SK-N-SH (cell line): Measurements from ENCODE around the gene ERC2. TPM values are rescaled to one million over a fixed set of nuclear protein-coding genes. Genes with fewer than 3 reads are reported as not detected.
A peak's percentile ranks its signal among the peaks of the same experiment; 100 is the strongest.

ENCODE experiments used
- CTCF ChIA-PET: fragments of 300-600, 350-600 bp; formaldehyde crosslinking; extraction: SDS; loops from one replicate; lab custom pipeline; 2021; lab: Yijun Ruan, JAX
- POLR2A ChIA-PET: fragments of 350-600 bp; sonication (Branson Sonifier 250); formaldehyde crosslinking; extraction: SDS; loops from one replicate; lab custom pipeline; 2020; ENCODE audit warnings: antibody characterized with exemption, inconsistent platforms; lab: Yijun Ruan, JAX
- DNase-seq: peaks from one replicate; pipeline ENCODE4 v3.0.0; 2012
- H2AFZ ChIP-seq: fragments of 200-600 bp; sonication (generic); 2 replicates; pipeline ENCODE4 v1.8.1; 2016; ENCODE audit warnings: antibody characterized with exemption, mild to moderate bottlenecking, low read depth
- H3F3A ChIP-seq: fragments of 200-600 bp; sonication (generic); replicated peaks from 2 replicates; pipeline ENCODE3; 2016; ENCODE audit warnings: antibody characterized with exemption, mild to moderate bottlenecking; ENCODE audit not compliant: insufficient read depth
- H3K27ac ChIP-seq, 2 experiments: fragments of 200-500 bp in 1 of 2; fragments of 200-600 bp in 1 of 2; sonication (Bioruptor generic) in 1 of 2; sonication (generic), shearing (Covaris generic) in 1 of 2; 2 replicates each; pipeline versions ENCODE4 v1.5.1 to v1.6.1; 2014 to 2016; ENCODE audit warnings: low read depth in 2 of 2, inconsistent platforms in 1 of 2, low read length in 1 of 2, mild to moderate bottlenecking in 1 of 2, mixed read lengths in 1 of 2
- H3K27me3 ChIP-seq: fragments of 200-600 bp; sonication (generic), shearing (Covaris generic); 2 replicates; pipeline ENCODE4 v1.6.1; 2016; ENCODE audit warnings: mixed run types; ENCODE audit not compliant: insufficient read depth
- H3K36me3 ChIP-seq, 2 experiments: fragments of 200-500 bp in 1 of 2; fragments of 200-600 bp in 1 of 2; sonication (Bioruptor generic) in 1 of 2; sonication (generic) in 1 of 2; replicated peaks in 1 of 2; 2 replicates each; pipeline versions ENCODE3 to v1.5.1; 2014 to 2016; ENCODE audit warnings: low read length in 1 of 2, mild to moderate bottlenecking in 1 of 2; ENCODE audit not compliant: insufficient read depth in 2 of 2, control insufficient read depth in 1 of 2
- H3K4me1 ChIP-seq, 2 experiments: fragments of 200-500 bp in 1 of 2; fragments of 200-600 bp in 1 of 2; sonication (Bioruptor generic) in 1 of 2; sonication (generic), shearing (Covaris generic) in 1 of 2; 2 replicates each; pipeline versions ENCODE4 v1.5.1 to v1.6.1; 2014 to 2016; ENCODE audit warnings: low read depth in 1 of 2, low read length in 1 of 2, mixed run types in 1 of 2; ENCODE audit not compliant: insufficient read depth in 2 of 2, control insufficient read depth in 1 of 2
- H3K4me2 ChIP-seq: fragments of 200-600 bp; sonication (generic), shearing (Covaris generic); 2 replicates; pipeline ENCODE4 v1.6.1; 2017; ENCODE audit warnings: mixed run types
- H3K4me3 ChIP-seq, 2 experiments: fragments of 200-500 bp in 1 of 2; fragments of 200-600 bp in 1 of 2; sonication (Bioruptor generic) in 1 of 2; sonication (generic), shearing (Covaris generic) in 1 of 2; 2 replicates each; pipeline versions ENCODE4 v1.5.1 to v1.8.1; 2014 to 2016; ENCODE audit warnings: low read depth in 2 of 2, inconsistent platforms in 1 of 2, low read length in 1 of 2, mild to moderate bottlenecking in 1 of 2, mixed read lengths in 1 of 2, moderate library complexity in 1 of 2
- H3K79me2 ChIP-seq: fragments of 200-600 bp; sonication (generic); 2 replicates; pipeline ENCODE4 v1.8.1; 2017; ENCODE audit warnings: mild to moderate bottlenecking; ENCODE audit not compliant: insufficient read depth
- H3K9ac ChIP-seq: fragments of 200-600 bp; sonication (generic); 2 replicates; pipeline ENCODE4 v1.6.1; 2017; ENCODE audit warnings: mixed run types
- H3K9me2 ChIP-seq: fragments of 200-600 bp; sonication (generic); 2 replicates; pipeline ENCODE4 v1.6.1; 2017; ENCODE audit warnings: mixed run types
- H3K9me3 ChIP-seq: fragments of 200-600 bp; sonication (generic); 2 replicates; pipeline ENCODE4 v1.6.1; 2017; ENCODE audit warnings: mixed run types, mild to moderate bottlenecking, moderate library complexity
- H4K20me1 ChIP-seq: fragments of 200-600 bp; sonication (generic); 2 replicates; pipeline ENCODE4 v1.6.1; 2017; ENCODE audit warnings: mild to moderate bottlenecking, mixed run types; ENCODE audit not compliant: insufficient read depth
- CHD2 ChIP-seq: fragments of 150-350 bp; IDR thresholded peaks from 2 replicates; pipeline ENCODE4 v1.6.1; 2018; ENCODE audit warnings: low read length; ENCODE audit not compliant: partially characterized antibody
- CTCF ChIP-seq: fragments of 200-600 bp; sonication (generic); IDR thresholded peaks from 2 replicates; pipeline ENCODE4 v1.6.1; 2017; ENCODE audit warnings: antibody characterized with exemption, mild to moderate bottlenecking, moderate library complexity
- ELF1 ChIP-seq: IDR thresholded peaks from 2 replicates; pipeline ENCODE4 v1.4.0; 2012
- EP300 ChIP-seq, 2 experiments: IDR thresholded peaks; 2 replicates each; pipeline versions ENCODE4 v1.4.0 to v1.6.1; 2012; ENCODE audit warnings: borderline replicate concordance in 1 of 2, low read depth in 1 of 2, low read length in 1 of 2
- EZH2phosphoT487 ChIP-seq: fragments of 200-600 bp; sonication (generic); IDR thresholded peaks from 2 replicates; pipeline ENCODE4 v1.6.1; 2017; ENCODE audit warnings: low read depth, mixed run types, mild to moderate bottlenecking, antibody characterized with exemption, moderate library complexity, borderline replicate concordance
- FOSL2 ChIP-seq: IDR thresholded peaks from 2 replicates; pipeline ENCODE4 v1.4.0; 2012; ENCODE audit warnings: low read depth, mild to moderate bottlenecking, moderate library complexity, borderline replicate concordance
- FOXM1 ChIP-seq: IDR thresholded peaks from 2 replicates; pipeline ENCODE4 v1.4.0; 2012; ENCODE audit warnings: low read depth, mild to moderate bottlenecking
- GABPA ChIP-seq: IDR thresholded peaks from 2 replicates; pipeline ENCODE4 v1.4.0; 2012; ENCODE audit warnings: low read depth, mild to moderate bottlenecking
- GATA2 ChIP-seq: sonication (generic); formaldehyde crosslinking; IDR thresholded peaks from 2 replicates; pipeline ENCODE4 v1.5.0; 2020; ENCODE audit warnings: mild to moderate bottlenecking, missing genetic modification reagents
- IRF3 ChIP-seq: fragments of 150-350 bp; IDR thresholded peaks from 2 replicates; pipeline ENCODE4 v1.6.1; 2016; ENCODE audit warnings: mild to moderate bottlenecking, low read depth, low read length
- JUND ChIP-seq: IDR thresholded peaks from 2 replicates; pipeline ENCODE4 v1.4.0; 2012
- MXI1 ChIP-seq: IDR thresholded peaks from 2 replicates; pipeline ENCODE4 v1.6.1; 2012; ENCODE audit warnings: mild to moderate bottlenecking, low read depth, low read length, improper control_type of control experiment
- NFIC ChIP-seq: IDR thresholded peaks from 2 replicates; pipeline ENCODE4 v1.4.0; 2012; ENCODE audit warnings: borderline replicate concordance
- PBX3 ChIP-seq: IDR thresholded peaks from 2 replicates; pipeline ENCODE4; 2012
- POLR2AphosphoS5 ChIP-seq: IDR thresholded peaks from 2 replicates; pipeline ENCODE4 v1.6.1; 2012; ENCODE audit warnings: low read depth, low read length
- RAD21 ChIP-seq: IDR thresholded peaks from 2 replicates; pipeline ENCODE4 v1.6.1; 2012; ENCODE audit warnings: mild to moderate bottlenecking, low read length
- RXRA ChIP-seq: IDR thresholded peaks from 2 replicates; pipeline ENCODE4 v1.4.0; 2012; ENCODE audit warnings: low read depth, mild to moderate bottlenecking, borderline replicate concordance
- SMC3 ChIP-seq: IDR thresholded peaks from 2 replicates; pipeline ENCODE4 v1.6.1; 2012; ENCODE audit warnings: low read depth, low read length, improper control_type of control experiment
- TCF12 ChIP-seq: IDR thresholded peaks from 2 replicates; pipeline ENCODE4 v1.4.0; 2012
- TEAD4 ChIP-seq: IDR thresholded peaks from 2 replicates; pipeline ENCODE4 v1.4.0; 2012; ENCODE audit warnings: mild to moderate bottlenecking, borderline replicate concordance; ENCODE audit not compliant: insufficient read depth
- YY1 ChIP-seq: IDR thresholded peaks from 2 replicates; pipeline ENCODE4 v1.4.0; 2012; ENCODE audit warnings: low read depth, mild to moderate bottlenecking
- WGBS: methylation state at CpG from one replicate; pipeline ENCODE4 v1.1.6; 2017; ENCODE audit warnings: low lambda C conversion rate; 5-methylcytosine and 5-hydroxymethylcytosine counted together
- polyA plus RNA-seq, 3 experiments: library from polyadenylated mRNA; depleted of rRNA; stranded (reverse); fragments of >200 nt; gene quantifications; 2 replicates each; pipeline ENCODE4 v1.2.3, GENCODE V29; 2012
- TF ChIP-seq, protein P1 (sequence below): IDR thresholded peaks from 2 replicates; pipeline ENCODE4 v1.6.1; 2012; ENCODE audit warnings: mild to moderate bottlenecking, low read depth, low read length, moderate library complexity
- TF ChIP-seq, protein P2 (sequence below): IDR thresholded peaks from 2 replicates; pipeline ENCODE4 v1.4.0; 2012; ENCODE audit warnings: low read depth

ERC2 gene
- polyA plus RNA-seq, 1 of the 3 experiments (the other 2 are of a cell fraction) = 1.6 TPM

GRCh38 chr3:55491296-55491816, 976.9 kb downstream of the ERC2 start:
- POLR2A ChIA-PET = no interaction called here

More at GRCh38 chr3:55491296-55491816, 976.9 kb downstream of the ERC2 start:
- DNase-seq = no peak
- H3K9ac ChIP-seq = no peak overlapping the region
- peaks cover 14% of the 10 kb centered on the region for H3F3A ChIP-seq
- H3K4me1 ChIP-seq = peaks cover 11 to 22% of the 10 kb centered on the region in 2 experiments
- no peaks in the 10 kb centered on the region for H3K9me3 ChIP-seq
- CTCF ChIA-PET = no interaction called here
- TF ChIP-seq FOSL2 (peak; percentile 87), TCF12 (peak; percentile 87), JUND (peak; percentile 86), RAD21 (no peak), EP300 (IDR thresholded peaks at IDR 0.05; ENCODE audit: borderline replicate concordance in 1 of 2, low read depth in 1 of 2, low read length in 1 of 2) (peak; percentile 51 to 79; a peak in 2 of 4 replicates), CHD2 (no peak), TEAD4 (peak; percentile 81), YY1 (no peak), FOXM1 (no peak), SMC3 (no peak), GABPA (0 out of 2 replicates have a peak, but pooled peaks have one; percentile 7), NFIC (peak; percentile 96), MXI1 (no peak), GATA2 (CRISPR knock-in tag) (no peak), IRF3 (no peak), PBX3 (peak; percentile 95), EZH2phosphoT487 (no peak), RXRA (peak; percentile 53; the same call in 1 of the 2 replicates), ELF1 (no peak), CTCF (no peak), POLR2AphosphoS5 (peak; percentile 47; the same call in 1 of the 2 replicates)
- TF ChIP-seq, protein P1, sequence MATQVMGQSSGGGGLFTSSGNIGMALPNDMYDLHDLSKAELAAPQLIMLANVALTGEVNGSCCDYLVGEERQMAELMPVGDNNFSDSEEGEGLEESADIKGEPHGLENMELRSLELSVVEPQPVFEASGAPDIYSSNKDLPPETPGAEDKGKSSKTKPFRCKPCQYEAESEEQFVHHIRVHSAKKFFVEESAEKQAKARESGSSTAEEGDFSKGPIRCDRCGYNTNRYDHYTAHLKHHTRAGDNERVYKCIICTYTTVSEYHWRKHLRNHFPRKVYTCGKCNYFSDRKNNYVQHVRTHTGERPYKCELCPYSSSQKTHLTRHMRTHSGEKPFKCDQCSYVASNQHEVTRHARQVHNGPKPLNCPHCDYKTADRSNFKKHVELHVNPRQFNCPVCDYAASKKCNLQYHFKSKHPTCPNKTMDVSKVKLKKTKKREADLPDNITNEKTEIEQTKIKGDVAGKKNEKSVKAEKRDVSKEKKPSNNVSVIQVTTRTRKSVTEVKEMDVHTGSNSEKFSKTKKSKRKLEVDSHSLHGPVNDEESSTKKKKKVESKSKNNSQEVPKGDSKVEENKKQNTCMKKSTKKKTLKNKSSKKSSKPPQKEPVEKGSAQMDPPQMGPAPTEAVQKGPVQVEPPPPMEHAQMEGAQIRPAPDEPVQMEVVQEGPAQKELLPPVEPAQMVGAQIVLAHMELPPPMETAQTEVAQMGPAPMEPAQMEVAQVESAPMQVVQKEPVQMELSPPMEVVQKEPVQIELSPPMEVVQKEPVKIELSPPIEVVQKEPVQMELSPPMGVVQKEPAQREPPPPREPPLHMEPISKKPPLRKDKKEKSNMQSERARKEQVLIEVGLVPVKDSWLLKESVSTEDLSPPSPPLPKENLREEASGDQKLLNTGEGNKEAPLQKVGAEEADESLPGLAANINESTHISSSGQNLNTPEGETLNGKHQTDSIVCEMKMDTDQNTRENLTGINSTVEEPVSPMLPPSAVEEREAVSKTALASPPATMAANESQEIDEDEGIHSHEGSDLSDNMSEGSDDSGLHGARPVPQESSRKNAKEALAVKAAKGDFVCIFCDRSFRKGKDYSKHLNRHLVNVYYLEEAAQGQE = no peak
- TF ChIP-seq, protein P2, sequence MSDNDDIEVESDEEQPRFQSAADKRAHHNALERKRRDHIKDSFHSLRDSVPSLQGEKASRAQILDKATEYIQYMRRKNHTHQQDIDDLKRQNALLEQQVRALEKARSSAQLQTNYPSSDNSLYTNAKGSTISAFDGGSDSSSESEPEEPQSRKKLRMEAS = peak; percentile 59
- peak overlapping the region; percentile 58; a peak in 3 of 4 replicates for H3K27ac ChIP-seq
- H3K4me2 ChIP-seq = peak overlapping the region; percentile 43
- no peaks in the 10 kb centered on the region for H3K36me3 ChIP-seq
- H2AFZ ChIP-seq = no peak overlapping the region
- no peaks in the 10 kb centered on the region for H4K20me1 ChIP-seq
- peaks cover 17% of the 10 kb centered on the region for H3K79me2 ChIP-seq
- no peaks in the 10 kb centered on the region for H3K27me3 ChIP-seq
- 11% methylated on average over 7 of the region's 7 CpGs for WGBS
- H3K9me2 ChIP-seq = no peaks in the 10 kb centered on the region
- no peak overlapping the region for H3K4me3 ChIP-seq
